Upper lobe of left lung (tissue), 6 donors: Measurements from ENCODE around the gene SPPL2A. TPM values are rescaled to one million over a fixed set of nuclear protein-coding genes. Genes with fewer than 3 reads are reported as not detected.
A peak's percentile ranks its signal among the peaks of the same experiment; 100 is the strongest.

Experiments used
- ATAC-seq, 2 donors: fragments of 200-7000 bp; cut with Tn5 transposase; one replicate each; pipeline ENCODE4 v1.9.1; 2022; ENCODE audit warnings: mild to moderate bottlenecking in 2 of 2, moderate library complexity in 2 of 2; ENCODE audit not compliant: low FRiP score in 2 of 2
- DNase-seq, 2 donors: peaks; one replicate each; pipeline ENCODE4 v3.0.0-alpha.2; 2019 to 2020
- H3K27ac ChIP-seq, 4 donors: fragments of 200-600 bp; sonication (generic); one replicate each; pipeline ENCODE4 v1.5.1; 2016 to 2019
- H3K27me3 ChIP-seq, 4 donors: fragments of 200-600 bp; sonication (generic); one replicate each; pipeline ENCODE4 v1.5.1; 2017 to 2019
- H3K36me3 ChIP-seq, 4 donors: fragments of 200-600 bp; sonication (generic); one replicate each; pipeline ENCODE4 v1.5.1; 2016 to 2019
- H3K4me1 ChIP-seq, 4 donors: fragments of 200-600 bp; sonication (generic); one replicate each; pipeline ENCODE4 v1.5.1; 2018 to 2019
- H3K4me3 ChIP-seq, 4 donors: fragments of 200-600 bp; sonication (generic); one replicate each; pipeline ENCODE4 v1.5.1; 2017 to 2019; ENCODE audit warnings: mild to moderate bottlenecking in 2 of 4, moderate library complexity in 1 of 4
- H3K9me3 ChIP-seq, 4 donors: fragments of 200-600 bp; sonication (generic); one replicate each; pipeline ENCODE4 v1.5.1; 2018 to 2019
- CTCF ChIP-seq, 6 experiments: fragments of 450-650 bp in 4 of 6; fragments of 200-600 bp in 2 of 6; sonication (generic) in 2 of 6; IDR thresholded peaks; one replicate each; pipeline ENCODE4 v1.5.1; 2016 to 2019; ENCODE audit warnings: antibody characterized with exemption in 6 of 6
- EP300 ChIP-seq, 4 donors: sonication (generic); formaldehyde crosslinking; IDR thresholded peaks; one replicate each; pipeline ENCODE4 v1.5.1; 2017; ENCODE audit warnings: antibody characterized with exemption in 4 of 4, control low read depth in 2 of 4
- POLR2A ChIP-seq, 4 donors: fragments of 450-650 bp; IDR thresholded peaks; one replicate each; pipeline ENCODE4 v1.5.1; 2016 to 2017; ENCODE audit warnings: antibody characterized with exemption in 4 of 4, mild to moderate bottlenecking in 2 of 4
- POLR2AphosphoS5 ChIP-seq, 2 donors: sonication (generic); formaldehyde crosslinking; IDR thresholded peaks; one replicate each; pipeline ENCODE4 v1.5.1; 2017; ENCODE audit warnings: antibody characterized with exemption in 2 of 2
- WGBS, 2 donors: methylation state at CpG; one replicate each; pipeline ENCODE4 v1.1.5; 2017 to 2018; 5-methylcytosine and 5-hydroxymethylcytosine counted together
- total RNA-seq, 6 donors: library from RNA; depleted of rRNA in 4 of 6; stranded (reverse); fragments of >200 nt in 4 of 6; gene quantifications; one replicate each; pipeline versions ENCODE4 v1.1.0 to v1.2.1, GENCODE V29; 2016 to 2021
- donor health status: DM: no; HTN: no; CAD: no; lungs with moderate emphysema.
- donor health status: DM: no; HTN: yes; CAD: no; lungs with severe emphysema.

SPPL2A gene
- total RNA-seq, 6 donors from 2014 or later = 65.0 to 128 (median 111) TPM

GRCh38 chr15:50675535-50676144, 89.9 kb downstream of the SPPL2A start:
- no peak overlapping the region for H3K27ac ChIP-seq
- no peak overlapping the region for H3K4me3 ChIP-seq
- ATAC-seq (peak in 1 of 2 donors; percentile 46), DNase-seq (no peak)
- peaks cover 0 to 24% (median 5%) of the 10 kb centered on the region in 4 donors for H3K4me1 ChIP-seq
- no peaks in the 10 kb centered on the region for H3K27me3 ChIP-seq
- H3K36me3 ChIP-seq = peaks cover 0 to 9% (median 0%) of the 10 kb centered on the region in 4 donors
- H3K9me3 ChIP-seq = no peaks in the 10 kb centered on the region
- TF ChIP-seq EP300 (IDR thresholded peaks at IDR 0.05) (no peak), CTCF (IDR thresholded peaks at IDR 0.05) (peak; percentile 59 to 74 (median 71))

GRCh38 chr15:50670115-50670514, 95.4 kb downstream of the SPPL2A start:
- ATAC-seq (no peak), DNase-seq (no peak)
- WGBS, 2 donors = 61 to 81% methylated on average over 2 of the region's 2 CpGs
- Histone ChIP-seq H3K9me3 (no peaks in the 10 kb centered on the region), H3K36me3 (peaks cover 0 to 9% (median 0%) of the 10 kb centered on the region in 4 donors), H3K27me3 (no peaks in the 10 kb centered on the region), H3K27ac (no peak overlapping the region), H3K4me3 (no peak overlapping the region), H3K4me1 (peaks cover 0 to 5% (median 0%) of the 10 kb centered on the region in 4 donors)
- TF ChIP-seq EP300 (IDR thresholded peaks at IDR 0.05) = no peak
- TF ChIP-seq CTCF (IDR thresholded peaks at IDR 0.05) = no peak
- TF ChIP-seq POLR2AphosphoS5 (IDR thresholded peaks at IDR 0.05) = no peak
- TF ChIP-seq POLR2A (IDR thresholded peaks at IDR 0.05) = no peak

GRCh38 chr15:50669611-50670010, 95.9 kb downstream of the SPPL2A start:
- Histone ChIP-seq H3K4me3 (no peak overlapping the region), H3K9me3 (no peaks in the 10 kb centered on the region), H3K36me3 (peaks cover 0 to 13% (median 2%) of the 10 kb centered on the region in 4 donors), H3K4me1 (peaks cover 0 to 5% (median 0%) of the 10 kb centered on the region in 4 donors), H3K27me3 (no peaks in the 10 kb centered on the region), H3K27ac (no peak overlapping the region)
- ATAC-seq (no peak), DNase-seq (no peak)
- 100% methylated on average over 1 of the region's 1 CpG for WGBS, 2 donors
- TF ChIP-seq POLR2AphosphoS5 (IDR thresholded peaks at IDR 0.05) (no peak), EP300 (IDR thresholded peaks at IDR 0.05) (no peak), CTCF (IDR thresholded peaks at IDR 0.05) (no peak), POLR2A (IDR thresholded peaks at IDR 0.05) (no peak)

- DNase-seq (no peak), ATAC-seq (no peak)
- H3K27ac ChIP-seq = no peak overlapping the region
- H3K36me3 ChIP-seq = peaks cover 0 to 25% (median 3%) of the 10 kb centered on the region in 4 donors
- H3K4me1 ChIP-seq = peaks cover 0 to 5% (median 0%) of the 10 kb centered on the region in 4 donors
- WGBS, 2 donors = 89 to 91% methylated on average over 5 of the region's 5 CpGs
- no peak overlapping the region for H3K4me3 ChIP-seq
- no peaks in the 10 kb centered on the region for H3K27me3 ChIP-seq
- TF ChIP-seq POLR2A (IDR thresholded peaks at IDR 0.05) (no peak), POLR2AphosphoS5 (IDR thresholded peaks at IDR 0.05) (no peak), EP300 (IDR thresholded peaks at IDR 0.05) (no peak), CTCF (IDR thresholded peaks at IDR 0.05) (no peak)
- no peaks in the 10 kb centered on the region for H3K9me3 ChIP-seq
Observed at GRCh38 chr15:50665938-50666337, 99.6 kb downstream of the SPPL2A start.

GRCh38 chr15:50655555-50655954, 110.0 kb downstream of the SPPL2A start:
- H3K27ac ChIP-seq = no peak overlapping the region
- WGBS, 2 donors = 95 to 96% methylated on average over 4 of the region's 4 CpGs
- H3K36me3 ChIP-seq = peaks cover 9 to 84% (median 30%) of the 10 kb centered on the region in 4 donors
- no peak overlapping the region for H3K4me3 ChIP-seq
- TF ChIP-seq POLR2A (IDR thresholded peaks at IDR 0.05) (no peak), CTCF (IDR thresholded peaks at IDR 0.05) (no peak), EP300 (IDR thresholded peaks at IDR 0.05) (no peak), POLR2AphosphoS5 (IDR thresholded peaks at IDR 0.05) (no peak)
- H3K4me1 ChIP-seq = no peaks in the 10 kb centered on the region
- H3K9me3 ChIP-seq = no peaks in the 10 kb centered on the region
- no peaks in the 10 kb centered on the region for H3K27me3 ChIP-seq
- ATAC-seq = no peak
- no peak for DNase-seq
